ENCODE results near the gene UBR2. TPM values are rescaled to one million over a fixed set of nuclear protein-coding genes. Genes with fewer than 3 reads are reported as not detected.

Gene UBR2
- total RNA-seq, 1 donor from 2014 or later: 17.8 TPM

DNA sequence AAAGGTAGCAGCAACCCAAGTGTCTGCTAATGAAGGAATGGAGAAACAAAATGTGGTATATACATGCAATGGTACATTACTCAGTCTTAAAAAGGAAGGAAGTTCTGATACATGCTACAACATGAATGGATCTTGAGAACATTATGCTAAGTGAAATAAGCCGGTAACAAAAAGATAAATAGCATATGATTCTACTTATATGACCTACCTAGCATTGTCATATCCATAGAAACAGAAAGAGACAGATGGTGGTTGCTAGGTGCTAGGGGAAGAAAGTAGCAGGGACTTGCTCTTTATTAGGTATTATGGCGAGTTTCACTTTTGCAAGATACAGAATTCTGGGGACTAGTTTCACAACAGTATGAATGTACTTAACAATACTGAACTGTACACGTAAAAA, 46.6 kb downstream of the UBR2 start:
- TF ChIP-seq, protein P1, sequence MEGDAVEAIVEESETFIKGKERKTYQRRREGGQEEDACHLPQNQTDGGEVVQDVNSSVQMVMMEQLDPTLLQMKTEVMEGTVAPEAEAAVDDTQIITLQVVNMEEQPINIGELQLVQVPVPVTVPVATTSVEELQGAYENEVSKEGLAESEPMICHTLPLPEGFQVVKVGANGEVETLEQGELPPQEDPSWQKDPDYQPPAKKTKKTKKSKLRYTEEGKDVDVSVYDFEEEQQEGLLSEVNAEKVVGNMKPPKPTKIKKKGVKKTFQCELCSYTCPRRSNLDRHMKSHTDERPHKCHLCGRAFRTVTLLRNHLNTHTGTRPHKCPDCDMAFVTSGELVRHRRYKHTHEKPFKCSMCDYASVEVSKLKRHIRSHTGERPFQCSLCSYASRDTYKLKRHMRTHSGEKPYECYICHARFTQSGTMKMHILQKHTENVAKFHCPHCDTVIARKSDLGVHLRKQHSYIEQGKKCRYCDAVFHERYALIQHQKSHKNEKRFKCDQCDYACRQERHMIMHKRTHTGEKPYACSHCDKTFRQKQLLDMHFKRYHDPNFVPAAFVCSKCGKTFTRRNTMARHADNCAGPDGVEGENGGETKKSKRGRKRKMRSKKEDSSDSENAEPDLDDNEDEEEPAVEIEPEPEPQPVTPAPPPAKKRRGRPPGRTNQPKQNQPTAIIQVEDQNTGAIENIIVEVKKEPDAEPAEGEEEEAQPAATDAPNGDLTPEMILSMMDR (IDR thresholded peaks at IDR 0.05): no peak
- Histone ChIP-seq H3K4me3 (no peak overlapping the region), H3K4me1 (no peaks in the 10 kb centered on the region), H3K9me3 (no peaks in the 10 kb centered on the region), H3K27ac (no peak overlapping the region), H3K27me3 (no peaks in the 10 kb centered on the region), H3K36me3 (peaks cover 19 to 54% of the 10 kb centered on the region in 2 donors)
- intact Hi-C loops (cut with DNase I): no loop called here
- no peak for DNase-seq (ENCODE audit: low spot score in 2 of 2)

- Histone ChIP-seq H3K27ac (no peak overlapping the region), H3K4me3 (no peak overlapping the region), H3K9me3 (no peaks in the 10 kb centered on the region), H3K27me3 (no peaks in the 10 kb centered on the region), H3K4me1 (no peaks in the 10 kb centered on the region), H3K36me3 (peaks cover 20 to 58% of the 10 kb centered on the region in 2 donors)
- intact Hi-C loops (cut with DNase I): no loop called here
- TF ChIP-seq, protein P1 (IDR thresholded peaks at IDR 0.05): no peak
- DNase-seq (ENCODE audit: low spot score in 2 of 2): no peak
Observed at GRCh38 chr6:42615518-42615917, 51.7 kb downstream of the UBR2 start.

- DNase-seq (ENCODE audit: low spot score in 2 of 2): no peak
- intact Hi-C loops (cut with DNase I): no loop called here
- Histone ChIP-seq H3K36me3 (peaks cover 30 to 67% of the 10 kb centered on the region in 2 donors), H3K4me1 (no peaks in the 10 kb centered on the region), H3K27me3 (no peaks in the 10 kb centered on the region), H3K4me3 (no peak overlapping the region), H3K9me3 (no peaks in the 10 kb centered on the region), H3K27ac (no peak overlapping the region)
- TF ChIP-seq, protein P1 (IDR thresholded peaks at IDR 0.05): no peak
Observed at GRCh38 chr6:42616716-42617115, 52.9 kb downstream of the UBR2 start.

GRCh38 chr6:42618105-42618504, 54.3 kb downstream of the UBR2 start:
- no peaks in the 10 kb centered on the region for H3K4me1 ChIP-seq
- H3K4me3 ChIP-seq: no peak overlapping the region
- DNase-seq (ENCODE audit: low spot score in 2 of 2): no peak
- no peaks in the 10 kb centered on the region for H3K27me3 ChIP-seq
- TF ChIP-seq, protein P1 (IDR thresholded peaks at IDR 0.05): no peak
- intact Hi-C loops (cut with DNase I): no loop called here
- peaks cover 33 to 73% of the 10 kb centered on the region in 2 donors for H3K36me3 ChIP-seq
- H3K9me3 ChIP-seq: no peaks in the 10 kb centered on the region
- no peak overlapping the region for H3K27ac ChIP-seq

DNA sequence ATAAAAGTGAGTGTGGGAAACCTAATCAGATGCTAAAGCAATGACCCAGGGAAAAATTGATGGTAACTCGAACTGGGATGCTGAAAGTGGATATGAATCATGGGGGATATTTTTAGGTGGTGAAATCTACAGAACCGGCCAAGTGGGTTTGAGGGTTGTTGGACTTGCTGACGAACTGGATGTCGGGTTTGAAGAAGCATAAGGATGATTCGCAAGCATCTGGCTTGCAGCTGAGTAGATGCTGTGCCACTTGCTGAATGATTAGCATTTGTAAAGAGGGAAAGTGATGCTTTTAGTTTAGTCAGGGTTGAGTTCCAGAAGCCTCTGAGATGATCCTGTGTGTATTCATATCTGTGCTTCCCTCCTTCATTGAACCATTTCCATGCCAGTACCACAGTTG, 54.9 kb downstream of the UBR2 start:
- Histone ChIP-seq H3K4me1 (no peaks in the 10 kb centered on the region), H3K36me3 (peaks cover 33 to 71% of the 10 kb centered on the region in 2 donors), H3K4me3 (no peak overlapping the region), H3K27me3 (no peaks in the 10 kb centered on the region), H3K27ac (no peak overlapping the region), H3K9me3 (no peaks in the 10 kb centered on the region)
- DNase-seq (ENCODE audit: low spot score in 2 of 2): no peak
- intact Hi-C loops (cut with DNase I): no loop called here
- TF ChIP-seq, protein P1 (IDR thresholded peaks at IDR 0.05): no peak

DNA sequence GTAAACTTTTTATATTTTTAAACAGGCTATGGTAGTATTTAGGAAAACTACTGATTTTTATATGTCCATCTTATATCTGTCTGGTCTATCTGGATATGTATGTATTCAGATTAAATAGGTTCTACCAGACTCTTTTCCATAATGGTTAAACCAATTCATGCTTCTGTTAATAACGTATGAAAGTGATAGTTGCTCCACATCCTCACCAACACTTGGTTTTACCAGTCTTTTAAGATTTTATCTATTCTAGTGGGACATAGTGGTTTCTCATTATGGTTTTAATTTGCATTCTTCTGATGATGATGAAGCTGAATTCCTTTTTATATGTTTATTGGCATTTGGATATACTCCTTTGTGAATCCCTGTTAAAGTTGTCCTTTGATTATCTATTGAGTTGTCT, 56.1 kb downstream of the UBR2 start:
- TF ChIP-seq, protein P1 (IDR thresholded peaks at IDR 0.05): no peak
- Histone ChIP-seq H3K36me3 (peaks cover 32 to 75% of the 10 kb centered on the region in 2 donors), H3K27me3 (no peaks in the 10 kb centered on the region), H3K4me3 (no peak overlapping the region), H3K4me1 (no peaks in the 10 kb centered on the region), H3K9me3 (no peaks in the 10 kb centered on the region), H3K27ac (no peak overlapping the region)
- intact Hi-C loops (cut with DNase I): no loop called here
- no peak for DNase-seq (ENCODE audit: low spot score in 2 of 2)

All from ascending aorta (tissue), 2 donors.